GM21515 (cell line): ENCODE measurements around the gene RASGRF2.

ENCODE experiments used
- ATAC-seq: cut with Tn5 transposase; IDR thresholded peaks from one replicate; pipeline ENCODE4 v1.9.1; 2021; ENCODE audit not compliant: unreplicated experiment

RASGRF2 gene

DNA sequence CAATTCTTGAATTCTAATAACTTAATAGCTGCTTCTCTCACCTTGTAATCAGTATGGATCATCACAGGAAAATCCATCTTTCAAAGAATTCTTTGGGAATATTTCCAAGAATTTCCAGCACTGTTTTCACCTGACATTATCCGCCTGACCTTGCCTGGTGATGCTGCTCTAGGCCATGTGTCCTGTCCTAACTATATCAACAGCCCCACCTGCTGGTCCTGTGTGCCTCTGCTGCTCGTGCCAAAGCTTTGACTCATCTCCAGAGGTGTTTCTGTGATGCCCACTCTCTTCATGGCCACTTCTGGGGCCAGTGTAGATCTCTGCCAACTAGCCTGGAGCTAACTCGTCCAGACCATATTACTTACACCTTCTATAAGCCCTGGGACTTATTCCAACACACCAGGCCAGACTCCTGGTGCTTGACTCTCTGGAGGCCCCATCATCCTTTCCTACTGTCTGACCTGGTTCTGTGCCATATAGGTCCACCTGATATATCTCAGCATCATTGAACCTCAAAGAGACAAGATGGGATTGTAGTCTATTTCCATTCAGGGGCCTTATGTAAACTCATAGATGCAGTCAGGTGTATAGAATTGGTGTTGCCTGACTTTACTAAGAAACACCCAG lies 205.4 kb downstream of the RASGRF2 start:
- peak; percentile 66 for ATAC-seq

DNA sequence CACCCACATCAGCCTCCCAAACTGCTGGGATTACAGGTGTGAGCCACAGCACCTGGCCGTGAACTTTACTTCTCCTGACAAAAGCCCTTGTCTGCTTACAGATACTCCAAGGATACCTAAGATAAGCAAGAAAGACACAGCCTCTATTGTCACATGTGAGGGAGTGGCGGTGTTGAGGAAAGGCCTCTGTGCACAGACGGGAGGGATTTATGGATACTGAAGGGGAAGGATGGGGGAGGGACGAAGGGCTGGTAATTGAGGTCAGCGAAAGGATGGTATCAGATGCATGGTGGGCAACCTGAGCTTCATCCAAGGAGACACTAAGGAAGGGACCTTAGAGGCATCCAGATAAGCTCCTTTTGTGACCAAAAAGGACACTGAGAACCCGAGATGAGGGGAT lies 206.3 kb downstream of the RASGRF2 start:
- ATAC-seq: no peak

DNA sequence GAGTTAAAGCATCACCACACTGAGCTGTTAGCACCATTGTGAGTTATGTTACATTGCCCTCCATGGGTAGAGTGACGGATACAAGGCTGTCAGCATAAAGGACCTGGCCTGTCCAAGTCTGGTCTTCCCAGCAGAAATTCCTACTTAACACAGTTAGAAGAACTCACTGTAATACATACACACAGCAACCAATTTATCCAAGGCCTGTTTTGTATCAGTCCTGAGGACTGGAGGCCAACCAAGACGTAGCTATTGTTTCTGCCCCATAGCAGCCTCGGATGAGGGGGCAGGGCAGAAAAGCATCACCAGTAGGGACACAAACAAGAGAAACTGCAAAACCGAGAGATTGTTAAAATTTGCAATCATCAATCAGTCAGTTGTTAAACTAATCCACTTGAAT lies 206.9 kb downstream of the RASGRF2 start:
- no peak for ATAC-seq

DNA sequence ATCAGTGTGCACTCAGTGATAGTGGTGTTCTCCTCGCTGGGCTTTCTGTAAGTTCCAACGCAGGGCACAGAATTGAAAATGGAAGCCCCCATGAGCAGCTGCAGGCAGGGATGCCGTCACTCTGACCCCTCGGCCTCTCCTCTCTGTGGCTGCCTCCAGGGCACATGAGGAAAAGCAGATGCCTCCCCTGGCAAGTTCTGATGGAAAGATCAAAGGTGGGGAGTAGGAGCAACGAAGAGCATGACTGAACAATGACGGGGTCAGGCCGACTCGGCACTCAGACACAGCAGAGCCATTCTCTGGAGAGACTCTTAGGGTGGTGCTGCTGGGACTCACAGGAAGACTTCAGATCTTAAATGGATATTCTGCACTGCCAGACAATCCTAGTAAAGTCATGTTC lies 207.4 kb downstream of the RASGRF2 start:
- no peak for ATAC-seq

- no peak for ATAC-seq
Measured at GRCh38 chr5:81169924-81170323, 209.8 kb downstream of the RASGRF2 start.

GRCh38 chr5:81171769-81172168 lies 211.6 kb downstream of the RASGRF2 start:
- no peak for ATAC-seq

DNA sequence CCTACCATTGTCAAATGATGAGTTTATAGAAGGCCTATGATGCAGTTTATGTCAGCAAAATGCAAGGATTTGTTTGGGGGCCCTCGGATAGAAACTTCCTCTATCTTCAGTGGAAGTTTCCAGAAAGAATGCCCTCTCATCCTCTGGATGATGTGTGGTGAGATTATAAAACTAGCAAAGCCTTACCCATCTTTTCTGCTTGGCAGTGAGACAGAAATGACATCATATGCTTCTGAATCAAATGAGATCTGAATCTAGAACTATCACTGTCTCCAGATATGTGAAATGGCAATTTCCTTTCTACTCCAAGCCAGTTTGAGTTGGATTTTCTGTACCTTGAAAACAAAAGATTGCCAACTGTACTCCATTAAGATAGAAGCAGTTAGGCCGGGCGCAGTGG lies 212.5 kb downstream of the RASGRF2 start:
- no peak for ATAC-seq

DNA sequence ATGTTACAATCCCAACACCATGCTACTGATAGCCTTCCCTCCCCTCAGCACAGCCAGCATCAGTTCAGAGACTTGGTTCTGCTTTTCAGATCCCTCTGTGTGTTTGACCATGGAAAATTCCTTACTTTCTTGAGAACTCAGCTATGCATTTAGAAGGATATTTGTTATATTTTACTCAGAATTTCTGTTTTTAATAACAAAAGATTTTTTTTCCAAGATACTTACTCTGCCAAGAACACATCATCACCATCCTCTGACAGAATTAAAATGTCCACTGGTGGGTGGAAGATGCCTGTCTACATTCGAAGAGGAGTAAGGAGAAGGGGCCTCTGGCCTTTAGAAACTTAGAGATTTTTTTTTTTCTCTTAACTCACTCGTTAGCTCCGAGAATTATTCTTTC lies 216.9 kb downstream of the RASGRF2 start:
- ATAC-seq: no peak

DNA sequence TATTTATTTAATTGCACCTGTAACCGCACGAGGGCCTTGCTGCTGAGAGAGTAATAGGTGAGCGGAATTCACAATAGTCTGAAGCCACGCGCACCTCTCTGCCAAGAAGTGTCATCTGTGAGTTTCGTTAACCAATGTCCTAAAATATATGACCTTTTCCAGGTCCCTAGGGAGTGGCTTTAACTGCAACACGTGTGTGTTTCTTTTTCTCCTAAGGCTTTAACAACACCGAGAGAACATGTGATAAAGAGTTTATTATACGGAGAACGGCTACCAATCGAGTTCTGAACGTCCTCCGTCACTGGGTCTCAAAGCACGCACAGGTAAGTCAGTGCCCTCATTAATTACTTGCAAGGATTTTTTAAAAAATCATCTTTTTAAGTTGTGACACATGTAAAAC lies 219.8 kb downstream of the RASGRF2 start:
- no peak for ATAC-seq

GRCh38 chr5:81180780-81181460 lies 220.8 kb downstream of the RASGRF2 start:
- no peak for ATAC-seq

DNA sequence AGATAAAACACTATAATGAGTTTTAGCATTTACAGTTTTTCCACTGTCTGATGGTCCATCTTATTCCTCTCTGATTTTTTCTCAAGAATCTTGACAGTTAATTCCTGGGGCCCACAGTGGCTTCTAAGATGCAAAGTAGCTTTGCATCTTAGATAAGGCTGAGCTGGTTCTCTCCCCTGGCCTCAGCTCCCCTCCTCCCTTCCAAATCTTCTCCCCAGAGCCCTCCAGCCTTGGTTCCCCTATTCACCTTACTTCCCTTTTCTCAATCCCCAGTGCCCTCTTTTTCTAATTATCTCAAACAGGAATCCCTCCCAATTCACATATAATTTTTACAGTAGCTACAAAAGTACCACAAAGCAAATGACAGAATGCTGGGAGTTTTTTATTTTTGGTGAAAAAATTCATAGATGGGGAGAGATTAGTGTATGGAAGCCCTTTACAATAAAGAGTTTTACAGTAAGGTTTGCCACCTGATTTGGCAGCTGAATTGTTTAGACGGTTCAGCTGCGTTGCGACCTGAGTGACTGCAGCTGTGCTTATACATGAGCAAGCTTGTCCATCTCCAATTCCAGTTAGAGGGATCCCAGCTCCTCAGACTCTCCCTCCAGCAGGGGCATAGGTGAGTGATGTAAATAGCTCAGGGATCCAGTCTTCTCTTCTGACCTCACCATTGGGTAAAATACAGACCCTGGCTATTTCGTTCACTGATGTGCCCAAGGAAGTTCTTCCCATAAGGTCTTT lies 221.6 kb downstream of the RASGRF2 start:
- ATAC-seq: no peak

DNA sequence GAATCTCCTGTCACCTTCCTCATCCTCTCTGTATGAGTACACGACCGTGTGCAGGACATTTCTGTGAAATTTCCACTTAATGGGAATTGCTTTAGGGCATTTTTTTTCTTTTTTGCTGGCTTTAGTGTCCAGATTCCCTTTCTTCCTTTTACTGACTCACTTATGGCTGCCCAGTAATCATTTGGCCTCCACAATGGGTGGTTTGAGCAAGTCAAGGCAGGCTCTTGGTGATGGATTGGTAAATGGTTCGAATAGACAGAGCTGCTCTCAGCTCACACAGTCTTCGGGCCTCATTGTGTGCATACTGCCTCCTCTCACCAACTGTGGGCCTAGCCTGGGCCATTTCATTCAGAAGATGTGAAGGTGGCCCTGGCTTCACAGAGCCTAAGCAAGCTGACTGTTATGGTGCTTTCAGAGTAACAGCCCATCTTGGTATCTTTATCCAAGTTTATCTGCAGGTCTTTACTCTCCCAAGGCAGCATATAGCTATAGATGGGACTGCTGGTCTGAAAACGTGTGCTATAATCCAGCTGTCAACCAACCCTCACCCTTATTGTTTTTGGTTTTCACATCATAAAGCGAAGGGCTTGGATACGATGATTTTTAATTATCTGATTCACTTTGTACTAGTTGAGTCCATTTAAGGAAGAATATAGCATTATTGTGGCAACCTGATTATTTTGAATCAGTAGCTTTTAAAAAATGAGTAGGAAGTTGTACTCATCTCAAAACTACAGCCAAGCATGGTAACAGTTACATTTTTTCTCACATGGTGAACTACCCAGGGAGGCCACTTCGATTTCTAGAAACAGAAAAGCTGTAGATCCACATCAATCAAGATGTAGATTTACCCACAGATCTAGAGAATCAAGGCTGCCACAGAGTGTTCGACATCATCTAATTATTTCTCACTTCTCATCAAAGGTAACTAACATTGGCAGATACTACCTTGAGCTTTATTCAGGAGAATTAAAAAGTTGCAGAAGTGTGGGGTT lies 222.5 kb downstream of the RASGRF2 start:
- no peak for ATAC-seq

DNA sequence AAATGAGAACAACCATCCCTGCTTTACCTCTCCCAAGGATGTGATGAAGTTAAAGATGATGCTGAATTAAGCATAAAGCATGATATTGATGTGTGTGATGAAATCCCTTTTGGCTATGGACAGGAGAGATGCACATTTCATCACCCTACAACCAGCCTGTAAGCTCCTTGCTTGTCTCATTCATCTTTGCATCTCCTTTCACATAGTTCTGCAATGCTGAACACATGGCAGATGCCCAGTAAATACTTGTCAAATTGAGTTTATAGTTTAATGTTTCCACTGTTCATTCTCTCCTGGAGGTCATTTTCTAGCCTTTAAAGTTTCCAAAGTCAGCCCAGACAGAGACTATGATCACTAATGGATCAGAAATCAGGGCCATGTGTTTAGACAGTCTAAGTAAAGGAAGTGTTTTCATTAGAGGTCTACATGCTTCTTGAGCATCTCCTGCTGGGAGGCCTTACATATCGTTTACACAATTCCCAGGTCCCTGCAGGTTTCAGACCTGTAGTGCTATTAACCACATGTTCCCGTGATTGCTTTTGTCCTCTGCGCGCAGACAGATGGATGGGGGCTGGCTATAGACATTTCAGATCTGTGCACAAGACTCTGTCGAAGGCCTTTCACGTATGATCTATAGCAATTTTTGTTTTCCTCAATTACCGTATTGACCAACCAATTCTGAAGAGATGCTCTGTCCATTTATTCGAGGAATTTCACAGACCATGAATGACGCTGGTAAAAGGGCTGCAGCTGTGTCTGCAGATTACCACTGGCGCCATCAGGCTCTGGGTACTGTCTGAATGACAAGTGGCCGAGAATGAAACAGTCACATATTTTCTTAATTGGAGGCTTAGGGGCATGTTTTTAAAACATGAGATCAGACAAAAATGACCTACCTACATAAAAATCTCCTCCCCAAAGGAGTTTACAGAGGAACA lies 223.9 kb downstream of the RASGRF2 start:
- ATAC-seq: no peak

DNA sequence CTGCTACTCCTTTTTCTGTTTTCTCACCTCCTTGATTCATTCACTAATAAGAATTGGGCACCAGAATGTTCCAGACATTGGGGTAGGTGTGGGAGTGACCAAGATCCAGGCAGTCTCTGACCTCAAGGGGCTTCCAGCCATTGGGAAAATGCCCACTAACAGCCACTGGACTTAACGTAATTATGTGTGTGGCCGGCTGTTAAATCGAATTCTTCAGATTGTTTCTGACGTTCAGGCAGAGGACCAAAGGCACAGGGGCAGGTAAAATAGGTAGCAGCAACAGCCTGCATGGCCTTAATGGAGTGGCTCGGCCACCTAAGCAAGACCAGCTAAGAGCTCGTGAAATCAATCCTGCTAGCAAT lies 224.6 kb downstream of the RASGRF2 start:
- ATAC-seq: no peak

DNA sequence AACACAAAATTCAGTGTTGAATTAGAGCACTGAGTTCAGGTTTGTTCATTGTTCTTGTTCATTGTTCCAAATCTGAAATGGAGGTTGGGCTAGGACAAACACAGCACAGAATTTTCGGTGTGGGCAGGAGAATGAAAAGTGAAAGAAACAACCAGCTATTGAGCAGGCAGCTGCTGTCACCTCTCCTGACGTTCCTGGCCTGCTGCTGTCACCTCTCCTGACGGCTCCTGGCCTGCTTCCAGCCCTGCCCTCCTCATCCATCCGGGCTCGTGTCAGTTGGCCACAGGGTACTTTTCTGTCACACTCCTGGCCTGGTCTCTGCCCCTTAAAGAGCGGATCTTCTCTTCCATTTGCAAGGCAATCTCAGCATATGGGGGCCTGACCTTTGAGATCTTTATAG lies 227.7 kb downstream of the RASGRF2 start:
- no peak for ATAC-seq

GRCh38 chr5:81188962-81189361 lies 228.8 kb downstream of the RASGRF2 start:
- ATAC-seq: no peak

- no peak for ATAC-seq
Measured at GRCh38 chr5:81189875-81190498, 229.8 kb downstream of the RASGRF2 start.

DNA sequence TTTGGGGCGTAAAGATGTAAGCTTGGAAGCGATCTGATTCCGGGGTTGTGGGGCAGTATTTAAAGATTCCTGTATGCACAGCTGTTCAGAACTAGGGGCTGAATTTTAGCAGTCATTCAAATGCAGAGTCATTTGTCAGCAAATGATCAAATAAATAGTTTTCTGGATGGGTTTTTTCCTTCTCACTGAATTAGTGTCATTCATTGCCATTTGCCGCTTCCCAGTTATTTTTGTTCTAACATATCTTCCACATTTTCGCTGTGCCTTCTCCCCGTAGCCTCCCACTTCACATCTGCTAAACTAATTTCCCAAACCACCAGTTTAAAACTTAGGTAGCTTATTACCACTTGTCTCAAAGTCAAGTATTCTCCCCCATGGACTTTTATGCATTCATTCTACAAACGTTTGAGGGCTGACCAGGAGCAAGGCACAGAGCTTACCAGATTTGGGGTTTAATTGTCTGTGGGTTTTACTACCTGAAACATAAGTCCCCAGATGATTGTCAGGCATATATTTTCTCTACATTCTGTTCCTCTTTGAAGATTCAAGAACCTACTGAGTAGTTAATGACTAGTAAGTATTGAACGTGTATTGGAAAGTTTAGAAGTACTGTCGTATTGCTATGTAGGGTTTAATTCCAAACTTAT lies 231.7 kb downstream of the RASGRF2 start:
- ATAC-seq: no peak

DNA sequence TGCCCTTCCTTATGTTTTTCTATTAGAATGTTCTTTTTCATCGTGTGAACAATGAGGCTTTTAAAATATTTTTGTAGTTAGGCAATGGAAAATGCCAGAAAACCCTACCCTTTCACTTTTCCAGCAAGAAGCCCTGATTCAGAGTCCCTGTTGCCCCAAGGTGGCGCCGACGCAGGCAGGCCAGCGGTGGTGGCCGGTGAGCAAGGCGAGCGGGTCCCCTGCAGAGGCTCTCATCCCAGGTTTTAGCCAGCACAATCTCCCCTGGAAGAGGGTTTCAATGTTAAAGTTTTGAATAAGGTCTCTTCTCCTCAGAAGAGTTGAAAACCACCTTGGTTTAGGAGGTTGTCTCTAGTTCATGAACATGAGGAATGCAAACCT lies 232.2 kb downstream of the RASGRF2 start:
- ATAC-seq: no peak
